Right ventricle myocardium inferior (tissue), 1 donor: ENCODE measurements around the gene ACOX2. TPM values are rescaled to one million over a fixed set of nuclear protein-coding genes. Genes with fewer than 3 reads are reported as not detected.

ENCODE experiments used
- ATAC-seq: fragments of 200-7000 bp; cut with Tn5 transposase; one replicate; pipeline ENCODE4 v1.9.1; 2020; ENCODE audit warnings: mild to moderate bottlenecking, moderate library complexity
- DNase-seq: peaks from one replicate; pipeline ENCODE4 v3.0.0; 2021; ENCODE audit errors: missing footprints
- intact Hi-C: fragments of 100-400 bp; cut with DNase I; formaldehyde crosslinking; loops from one replicate; pipeline ENCODE4 v1.11.0; 2022
- total RNA-seq: library from RNA; stranded (reverse); fragmentation: NEBNext Ultra II Directional; extraction: Animal tissue kit (Norgen Biotek cat#: 25700); gene quantifications from one replicate; pipeline ENCODE4 v1.2.1, GENCODE V29; 2021
- donor health status: DM: no; HTN: yes; CAD: no; lungs with severe emphysema.

The ACOX2 gene
- total RNA-seq, 1 donor from 2014 or later = 33.4 TPM

- ATAC-seq (no peak), DNase-seq (no peak)
- intact Hi-C loops = no loop called here
Observed at GRCh38 chr3:58569287-58570001, 32.5 kb upstream of the ACOX2 start.

DNA sequence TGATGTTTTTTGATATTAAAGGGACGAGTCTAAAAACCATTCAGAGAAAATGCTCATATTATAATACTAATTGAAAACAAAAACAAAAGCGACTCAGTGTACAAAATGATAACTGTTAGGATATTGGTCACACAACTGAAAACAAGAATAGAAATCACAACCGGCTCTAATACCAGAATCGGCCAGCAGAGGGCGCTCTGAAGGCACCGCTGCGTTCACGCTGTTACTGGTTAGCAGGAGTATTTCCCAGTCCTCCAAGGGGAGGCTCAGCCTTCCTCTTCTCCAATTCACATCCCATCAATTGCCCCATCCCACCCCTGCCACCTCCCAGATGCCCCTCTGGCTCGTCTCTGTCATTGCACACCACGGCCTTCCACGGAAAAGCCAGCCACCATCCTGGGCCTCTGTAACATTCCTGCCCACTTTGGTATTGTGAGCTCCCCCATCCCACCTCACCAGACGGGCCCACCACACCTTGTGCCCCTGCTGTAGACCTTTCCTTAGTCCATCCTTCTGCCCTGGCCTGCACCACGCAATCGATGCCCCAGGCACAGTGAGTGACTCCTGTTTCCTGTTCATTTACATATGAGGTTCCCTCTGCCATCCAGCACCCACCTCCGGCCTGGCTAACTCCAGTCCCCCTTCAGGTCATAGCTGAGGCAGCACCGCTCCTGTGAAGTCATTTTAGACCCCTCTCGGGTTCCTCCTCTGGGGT is 31.7 kb upstream of the ACOX2 start:
- DNase-seq = peak; percentile 86

GRCh38 chr3:58567251-58567515 is 30.2 kb upstream of the ACOX2 start:
- intact Hi-C loops = no loop called here
- ATAC-seq (no peak), DNase-seq (no peak)

More for the DNA sequence above, 31.7 kb upstream of the ACOX2 start:
- intact Hi-C loops = loop anchor here (1.0 kb wide), 1 partner anchor 62 kb away; no protein-coding TSS in a partner anchor
- ATAC-seq = peak; percentile 40

DNA sequence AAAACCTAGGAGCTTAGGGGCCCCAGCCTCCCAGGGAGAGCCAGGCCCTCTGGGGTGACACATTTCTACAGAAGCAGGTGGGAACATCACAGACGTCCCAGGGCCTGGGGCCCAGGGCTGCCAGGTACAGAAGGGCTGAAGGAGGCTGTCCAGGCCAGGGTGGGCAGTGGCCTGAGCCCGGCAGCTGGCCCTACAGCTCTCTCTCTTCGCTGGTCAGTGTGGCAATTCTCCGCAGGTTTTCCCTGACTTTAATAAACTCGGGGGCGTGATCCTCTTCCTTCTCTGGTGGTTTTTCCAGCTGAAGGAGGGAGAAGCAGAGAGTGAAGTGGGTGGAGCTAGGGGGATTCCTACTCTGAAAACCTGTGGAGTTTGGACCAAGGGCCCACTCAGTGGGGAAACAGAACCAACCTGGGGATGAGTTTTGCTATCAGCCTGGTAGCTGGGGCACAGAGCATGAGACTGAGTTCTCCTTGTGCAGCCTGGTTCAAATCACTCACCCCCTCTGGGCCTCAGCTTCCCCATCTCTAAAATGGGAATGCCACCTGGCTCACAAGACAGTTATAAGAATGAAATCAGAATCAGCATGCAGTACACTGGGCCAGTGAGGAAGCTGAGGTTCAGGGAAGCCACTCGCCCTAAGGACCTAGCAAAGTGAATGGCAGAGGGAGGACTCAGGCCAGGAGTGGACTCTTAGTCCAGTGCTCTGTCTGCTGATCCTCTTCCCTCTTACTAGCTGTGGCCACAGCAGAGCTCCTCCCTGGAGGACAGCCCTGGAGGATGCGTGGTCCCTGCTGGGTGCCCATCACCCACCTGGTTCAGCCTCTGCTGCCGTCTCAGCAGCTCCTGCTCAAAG is 29.6 kb upstream of the ACOX2 start:
- no peak for ATAC-seq
- intact Hi-C loops = no loop called here
- DNase-seq = no peak

GRCh38 chr3:58565621-58566397 is 28.8 kb upstream of the ACOX2 start:
- no peak for ATAC-seq
- no peak for DNase-seq
- intact Hi-C loops = no loop called here

DNA sequence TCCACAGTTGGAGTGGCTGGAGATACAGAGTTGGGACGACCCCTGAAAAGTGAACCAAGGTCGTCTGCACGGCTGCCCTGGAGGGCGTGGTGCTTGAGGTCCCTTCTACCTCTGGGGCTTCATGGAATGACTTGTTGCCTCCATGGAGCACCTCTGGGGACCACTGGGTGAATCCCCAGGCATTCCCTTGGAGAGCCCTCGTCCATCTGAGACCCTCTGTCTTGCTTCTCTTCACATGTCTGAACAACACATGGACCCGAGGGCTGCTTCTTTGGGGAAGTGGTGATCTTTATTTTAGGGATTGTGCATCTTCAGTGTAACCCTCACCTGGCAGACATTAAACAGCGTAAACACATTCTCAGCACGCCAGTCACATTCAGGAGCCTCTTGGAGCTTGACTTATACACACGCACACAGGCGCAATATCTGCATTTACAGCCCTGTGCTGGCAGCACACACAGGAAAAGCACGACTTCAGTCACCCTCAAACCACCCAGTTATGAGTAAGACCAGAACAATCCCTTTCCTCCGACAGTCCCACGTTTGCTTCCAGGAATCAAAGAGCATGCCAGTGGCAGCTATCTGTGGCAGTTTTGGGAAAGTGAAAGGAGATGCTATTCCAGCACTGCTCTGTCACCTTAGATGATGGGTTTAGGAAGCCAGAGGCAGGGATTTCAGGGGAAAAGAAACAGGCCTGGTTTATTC is 27.6 kb upstream of the ACOX2 start:
- DNase-seq (no peak), ATAC-seq (no peak)
- intact Hi-C loops = no loop called here

DNA sequence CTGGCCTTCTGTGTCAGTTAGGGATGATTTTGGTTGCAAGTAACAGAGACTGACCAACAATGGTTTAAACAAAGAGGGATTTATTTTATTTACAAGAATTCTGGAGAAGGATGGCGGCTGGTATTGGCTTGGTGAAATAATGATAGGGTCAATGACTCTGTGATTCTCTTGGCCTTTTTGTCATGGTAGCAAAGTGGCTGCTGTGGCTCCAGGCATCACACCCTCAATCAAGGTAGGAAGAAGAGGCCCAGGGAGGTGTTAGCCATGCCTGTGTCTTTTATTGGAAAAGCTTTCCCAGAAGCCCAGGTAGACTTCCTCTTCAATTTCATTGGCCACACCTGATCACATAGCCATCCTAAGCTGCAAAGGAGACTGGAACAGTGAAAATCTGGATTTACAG is 27.1 kb upstream of the ACOX2 start:
- ATAC-seq = no peak
- intact Hi-C loops = no loop called here
- no peak for DNase-seq

- ATAC-seq (no peak), DNase-seq (no peak)
- intact Hi-C loops = no loop called here
Observed at GRCh38 chr3:58563386-58564035, 26.5 kb upstream of the ACOX2 start.

- intact Hi-C loops = no loop called here
- ATAC-seq = no peak
- DNase-seq = no peak
Observed at GRCh38 chr3:58562498-58562897, 25.5 kb upstream of the ACOX2 start.

DNA sequence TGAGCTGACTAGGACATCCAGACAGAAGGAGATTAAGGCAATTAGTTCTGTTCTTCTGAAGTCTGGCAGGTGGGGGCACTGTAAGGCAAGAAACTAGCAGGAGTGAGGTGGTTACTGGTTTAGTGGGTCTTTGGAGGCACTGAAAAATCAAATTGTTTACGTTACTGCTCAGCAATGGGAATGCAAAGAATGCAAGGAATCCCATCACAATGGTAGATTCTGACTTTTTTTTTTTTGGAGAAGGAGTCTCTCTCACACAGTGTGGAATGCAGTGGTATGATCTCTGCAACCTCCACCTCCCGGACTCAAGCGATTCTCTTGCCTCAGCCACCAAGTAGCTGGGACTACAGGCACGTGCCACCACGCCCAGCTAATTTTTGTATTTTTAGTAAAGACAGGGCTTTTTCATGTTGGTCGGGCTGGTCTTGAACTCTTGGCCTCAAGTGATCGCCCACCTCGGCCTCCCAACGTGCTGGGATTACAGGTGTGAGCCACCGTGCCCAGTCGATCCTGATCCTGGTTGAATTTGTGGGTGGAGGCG is 23.9 kb upstream of the ACOX2 start:
- intact Hi-C loops = no loop called here
- ATAC-seq = no peak
- no peak for DNase-seq

GRCh38 chr3:58559586-58559985 is 22.6 kb upstream of the ACOX2 start:
- no peak for DNase-seq
- intact Hi-C loops = no loop called here
- no peak for ATAC-seq

- ATAC-seq = no peak
- DNase-seq = no peak
- intact Hi-C loops = no loop called here
Observed at GRCh38 chr3:58557491-58557890, 20.5 kb upstream of the ACOX2 start.

- ATAC-seq (no peak), DNase-seq (no peak)
- intact Hi-C loops = no loop called here
Observed at GRCh38 chr3:58556761-58557221, 19.8 kb upstream of the ACOX2 start.

- ATAC-seq (no peak), DNase-seq (no peak)
- intact Hi-C loops = no loop called here
Observed at GRCh38 chr3:58556001-58556400, 19.0 kb upstream of the ACOX2 start.

DNA sequence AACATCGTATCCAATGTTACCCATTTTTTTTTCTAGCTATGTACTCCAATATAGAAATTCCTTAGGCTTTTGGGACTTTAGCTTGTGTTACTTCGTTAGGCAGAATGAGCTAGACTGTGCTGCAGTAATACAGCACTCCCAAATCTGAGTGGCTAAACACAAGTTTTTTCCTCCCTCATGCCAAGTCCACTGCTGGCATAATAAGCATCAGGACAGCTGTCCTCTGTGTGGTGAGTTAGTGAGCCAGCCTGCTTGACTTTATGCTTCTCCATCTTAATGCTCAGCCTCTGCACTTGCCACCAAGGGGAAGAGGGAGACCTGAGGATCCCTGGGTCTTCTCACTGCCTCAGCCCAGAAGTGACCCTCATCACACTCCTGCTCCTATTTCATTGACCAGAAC is 18.2 kb upstream of the ACOX2 start:
- DNase-seq = no peak
- intact Hi-C loops = no loop called here
- no peak for ATAC-seq

- ATAC-seq = no peak
- no peak for DNase-seq
- intact Hi-C loops = no loop called here
Observed at GRCh38 chr3:58553003-58553402, 16.0 kb upstream of the ACOX2 start.

DNA sequence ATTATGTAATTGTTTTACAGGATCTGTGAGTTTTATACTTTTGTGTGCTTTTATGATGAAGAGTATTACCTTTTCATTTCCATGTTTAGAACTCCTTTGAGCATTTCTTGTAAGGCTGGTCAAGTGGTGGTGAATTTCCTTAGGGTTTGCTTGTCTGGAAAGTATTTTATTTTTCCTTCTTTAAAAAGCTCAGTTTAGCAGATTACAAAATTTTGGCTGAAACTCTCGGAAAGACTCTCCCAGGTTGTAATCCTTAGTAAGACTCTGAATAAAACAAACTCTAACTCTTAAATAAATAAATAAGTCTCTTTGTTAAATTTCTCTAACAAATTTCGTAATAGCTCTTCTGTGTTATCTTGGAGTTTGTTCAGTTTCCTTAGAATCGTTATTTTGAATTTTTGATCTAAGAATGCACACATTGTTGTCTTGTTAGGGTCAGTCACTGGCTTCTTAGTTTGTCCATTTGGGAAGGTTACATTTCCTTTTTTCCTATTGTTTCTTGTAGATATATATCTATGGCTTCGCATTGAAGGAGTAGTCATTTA is 14.7 kb upstream of the ACOX2 start:
- ATAC-seq = no peak
- intact Hi-C loops = no loop called here
- no peak for DNase-seq
